Right kidney (tissue), 1 donor: Measurements from ENCODE around the gene CENPP.
"Not testable (repeated sequence)": the region's sequence is repeated elsewhere in the genome, so short reads cannot be mapped to it uniquely, and the experiment has no call there.

Experiments
- DNase-seq: peaks from one replicate; pipeline ENCODE4 v3.0.0-alpha.2; 2016

The CENPP gene

DNA sequence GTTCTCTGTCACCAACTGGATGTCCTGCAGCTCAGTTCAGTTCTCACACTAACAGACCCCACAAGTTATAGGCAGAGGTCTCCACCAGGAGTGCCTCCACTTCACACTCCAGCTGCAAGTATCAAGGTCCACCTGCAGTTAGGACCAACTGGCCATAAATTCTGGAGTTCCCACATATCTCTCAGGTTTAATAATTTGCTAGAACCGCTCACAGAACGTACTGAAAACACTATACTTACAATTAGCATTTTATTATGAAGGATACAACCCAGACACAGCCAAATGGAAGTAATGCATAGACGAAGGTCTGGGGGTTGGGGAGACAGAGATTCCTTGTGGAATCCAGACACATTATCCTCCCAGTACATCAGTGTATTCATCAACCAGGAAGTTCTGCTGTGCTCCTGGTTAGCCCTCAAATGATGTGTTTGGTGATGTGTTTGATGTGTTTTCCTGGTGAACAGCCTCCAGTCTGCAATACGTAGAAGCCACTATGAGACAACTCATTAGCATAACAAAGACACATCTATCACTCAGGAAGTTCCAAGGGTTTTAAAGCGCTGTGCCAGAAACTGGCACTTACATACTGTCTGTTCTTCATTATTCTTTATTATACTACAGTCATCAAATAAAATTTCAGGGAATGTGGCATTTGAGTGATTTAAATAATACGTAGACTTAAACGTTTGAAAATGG lies 53.3 kb downstream of the CENPP start:
- no peak for DNase-seq

- no peak for DNase-seq
Observed at GRCh38 chr9:92380603-92381002, 54.9 kb downstream of the CENPP start.

DNA sequence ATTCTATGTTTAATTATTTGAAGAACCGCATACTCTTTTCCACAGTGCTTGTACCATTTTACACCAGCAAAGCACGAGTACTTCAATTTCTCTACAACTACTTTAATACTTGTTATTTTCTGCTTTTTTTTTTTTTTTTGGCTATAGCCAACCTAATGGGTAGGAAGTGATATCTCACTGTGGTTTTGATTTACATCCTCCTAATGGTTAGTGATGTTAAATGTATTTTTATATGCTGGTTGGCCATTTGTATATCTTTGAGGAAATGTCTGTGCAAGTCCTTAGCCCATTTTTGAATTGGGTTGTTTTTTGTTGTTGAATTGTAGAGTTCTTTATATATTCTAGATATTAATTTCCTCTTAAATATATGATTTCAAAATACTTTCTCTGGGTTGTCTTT lies 56.0 kb downstream of the CENPP start:
- DNase-seq: no peak

GRCh38 chr9:92384375-92384774 lies 58.6 kb downstream of the CENPP start:
- DNase-seq: no peak

- no peak for DNase-seq
Observed at GRCh38 chr9:92385001-92385400, 59.2 kb downstream of the CENPP start.

DNA sequence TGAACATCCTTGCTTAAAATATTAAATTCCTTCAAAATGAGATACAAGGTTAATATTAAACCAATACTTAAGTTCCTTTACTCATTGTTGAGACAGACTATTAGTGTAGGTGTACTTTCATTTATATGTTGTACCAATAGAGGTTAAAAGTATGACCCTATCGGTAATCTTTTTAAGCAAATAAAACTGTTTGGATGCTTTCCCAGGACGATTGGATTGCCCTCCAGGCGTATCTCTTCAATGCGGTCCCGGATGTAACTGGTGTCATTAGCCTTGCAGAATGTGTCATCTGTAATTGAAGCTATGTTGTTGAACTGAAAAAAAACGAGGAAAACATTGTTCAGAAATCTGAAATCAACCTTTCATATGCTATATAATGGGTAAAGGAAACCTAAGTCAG lies 59.7 kb downstream of the CENPP start:
- DNase-seq: no peak

GRCh38 chr9:92385953-92386352 lies 60.2 kb downstream of the CENPP start:
- no peak for DNase-seq

- no peak for DNase-seq
Observed at GRCh38 chr9:92392690-92393089, 66.9 kb downstream of the CENPP start.

GRCh38 chr9:92393686-92394085 lies 67.9 kb downstream of the CENPP start:
- no peak for DNase-seq

DNA sequence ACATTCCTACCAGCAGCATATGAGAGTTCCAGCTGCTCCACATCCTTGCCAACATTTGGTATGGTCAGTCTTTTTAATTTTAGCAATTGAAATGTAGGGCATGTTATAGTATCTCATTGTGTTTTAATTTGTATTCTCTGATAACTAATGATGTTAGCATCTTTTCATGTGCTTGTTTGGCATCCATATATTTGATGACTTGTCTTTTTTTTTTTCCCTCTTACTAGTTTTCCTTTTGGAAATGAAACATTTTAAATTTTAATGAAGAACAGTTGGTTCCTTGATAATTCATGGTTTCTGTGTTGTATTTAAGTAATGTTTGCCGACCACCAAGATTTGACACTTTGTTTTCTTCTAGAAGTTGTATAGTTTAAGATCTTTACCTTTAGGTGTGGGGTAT lies 69.9 kb downstream of the CENPP start:
- no peak for DNase-seq

GRCh38 chr9:92397853-92398252 lies 72.1 kb downstream of the CENPP start:
- no peak for DNase-seq

GRCh38 chr9:92402360-92402759 lies 76.6 kb downstream of the CENPP start:
- DNase-seq: no peak

GRCh38 chr9:92402826-92403745 lies 77.3 kb downstream of the CENPP start:
- DNase-seq: no peak

DNA sequence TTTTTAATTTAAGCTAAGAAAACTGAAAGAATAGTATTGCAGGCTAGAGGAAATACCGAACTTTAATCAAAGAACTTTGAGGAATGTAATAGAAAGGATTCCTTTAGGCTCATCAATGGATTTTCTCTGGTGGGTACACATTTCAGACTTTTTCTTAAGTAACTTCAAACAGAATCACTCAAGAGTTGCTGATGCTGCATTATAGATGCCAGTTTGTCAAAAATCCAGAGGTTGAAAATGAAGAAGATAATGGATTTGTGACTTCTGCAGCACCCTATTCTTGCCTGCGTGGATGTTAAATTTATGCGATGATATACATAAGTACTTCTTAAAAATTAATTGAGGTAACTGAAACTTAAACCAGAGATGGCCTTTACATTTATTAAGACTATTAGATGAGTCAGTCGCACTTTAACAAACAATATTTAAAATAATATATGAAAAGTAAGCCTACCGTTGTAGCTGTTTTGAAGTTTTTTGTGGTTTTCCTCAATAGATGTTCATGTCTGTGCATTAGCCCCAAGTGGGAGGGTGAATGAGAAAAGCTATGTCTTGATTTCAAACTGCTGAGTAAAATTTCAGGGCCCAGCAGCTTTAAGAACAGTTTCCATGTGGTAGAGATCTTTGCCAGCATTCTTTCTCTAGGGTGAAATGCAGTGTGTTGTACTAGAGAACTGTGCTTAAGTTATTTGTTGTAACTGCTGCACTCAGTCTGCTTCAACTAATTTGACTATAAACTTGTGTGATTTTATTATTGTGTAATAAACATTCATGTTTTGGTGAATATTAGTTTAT lies 78.5 kb downstream of the CENPP start, which contains the start of gene OGN:
Gene OGN, minus strand, starts transcription at position 537 of the 795 bp plus-strand sequence. CDS start 1,171 bp downstream, outside the sequence.
- no peak for DNase-seq

- DNase-seq: no peak
Observed at GRCh38 chr9:92405818-92406217, 80.1 kb downstream of the CENPP start.

DNA sequence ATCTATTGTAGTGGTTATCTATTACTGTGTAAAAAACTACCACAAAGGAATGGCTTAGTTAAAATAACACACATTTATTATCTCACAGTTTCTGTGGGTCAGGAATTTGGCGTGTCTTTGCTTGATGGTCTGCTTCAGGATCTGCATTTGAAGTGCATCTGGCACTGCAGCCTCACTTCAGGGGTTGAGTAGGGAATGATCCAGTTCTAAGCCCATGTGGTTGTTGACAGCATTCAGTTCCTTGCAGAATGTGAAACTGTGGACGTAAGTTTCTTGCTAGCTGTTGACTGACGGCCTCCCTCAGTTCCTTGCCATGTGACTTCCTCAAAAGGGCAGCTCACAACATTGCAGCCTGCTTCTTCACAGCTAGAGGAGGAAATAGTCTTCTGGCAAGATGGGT lies 80.7 kb downstream of the CENPP start:
- DNase-seq: no peak

DNA sequence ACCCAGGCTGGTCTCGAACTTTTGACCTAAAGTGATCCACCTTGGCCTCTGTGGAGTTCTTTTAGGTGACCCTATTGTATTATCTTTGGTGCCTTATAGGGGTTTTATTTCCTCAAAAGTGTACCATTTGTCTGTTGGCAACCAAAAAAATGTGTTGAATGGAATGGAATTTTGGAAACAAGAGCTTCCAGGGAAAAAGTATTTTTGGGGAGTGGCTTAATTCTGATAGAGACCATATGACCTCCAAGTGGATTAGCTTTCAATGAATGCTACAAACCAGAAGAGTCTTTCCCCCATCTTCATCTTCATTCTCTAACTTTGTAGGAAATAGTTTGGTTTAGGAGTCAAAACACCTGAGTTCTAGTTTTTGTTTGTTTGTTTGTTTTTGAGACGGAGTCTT lies 82.1 kb downstream of the CENPP start:
- DNase-seq: no peak

DNA sequence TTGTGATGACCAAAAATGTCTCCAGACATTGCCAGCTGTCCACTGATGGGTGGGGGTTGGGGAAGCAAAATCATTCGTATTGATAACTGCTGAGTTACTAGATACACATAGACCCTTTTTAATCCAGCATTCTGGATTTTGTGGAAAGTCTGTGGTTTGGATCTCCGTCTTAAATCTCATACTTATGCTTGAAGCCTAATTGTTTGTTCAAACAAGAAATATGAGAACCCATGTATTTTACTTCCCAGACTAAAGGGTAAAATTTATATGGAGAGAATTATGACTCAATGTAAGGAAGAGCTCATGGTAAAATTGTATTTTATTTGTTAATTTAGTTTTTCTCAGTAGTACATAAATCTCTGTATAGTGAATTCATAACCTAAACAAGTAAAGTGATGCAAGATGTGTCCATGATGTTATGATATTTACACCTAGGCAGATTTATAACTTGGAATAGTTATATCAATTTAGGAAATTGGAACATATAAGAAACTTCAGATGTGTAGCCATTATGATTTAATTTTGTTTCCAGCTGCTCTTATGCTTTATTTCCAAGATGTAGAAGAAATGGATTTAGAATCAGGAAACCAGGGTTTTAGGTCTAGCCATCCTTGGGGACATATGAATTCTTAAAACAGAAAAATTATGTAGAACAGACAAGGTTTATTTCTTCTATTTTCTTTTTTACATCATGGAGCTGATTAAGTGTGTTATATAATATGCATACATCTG lies 83.2 kb downstream of the CENPP start:
- no peak for DNase-seq

GRCh38 chr9:92411157-92411556 lies 85.4 kb downstream of the CENPP start:
- DNase-seq: not testable (repeated sequence)

- no peak for DNase-seq
Observed at GRCh38 chr9:92414566-92414965, 88.8 kb downstream of the CENPP start.

DNA sequence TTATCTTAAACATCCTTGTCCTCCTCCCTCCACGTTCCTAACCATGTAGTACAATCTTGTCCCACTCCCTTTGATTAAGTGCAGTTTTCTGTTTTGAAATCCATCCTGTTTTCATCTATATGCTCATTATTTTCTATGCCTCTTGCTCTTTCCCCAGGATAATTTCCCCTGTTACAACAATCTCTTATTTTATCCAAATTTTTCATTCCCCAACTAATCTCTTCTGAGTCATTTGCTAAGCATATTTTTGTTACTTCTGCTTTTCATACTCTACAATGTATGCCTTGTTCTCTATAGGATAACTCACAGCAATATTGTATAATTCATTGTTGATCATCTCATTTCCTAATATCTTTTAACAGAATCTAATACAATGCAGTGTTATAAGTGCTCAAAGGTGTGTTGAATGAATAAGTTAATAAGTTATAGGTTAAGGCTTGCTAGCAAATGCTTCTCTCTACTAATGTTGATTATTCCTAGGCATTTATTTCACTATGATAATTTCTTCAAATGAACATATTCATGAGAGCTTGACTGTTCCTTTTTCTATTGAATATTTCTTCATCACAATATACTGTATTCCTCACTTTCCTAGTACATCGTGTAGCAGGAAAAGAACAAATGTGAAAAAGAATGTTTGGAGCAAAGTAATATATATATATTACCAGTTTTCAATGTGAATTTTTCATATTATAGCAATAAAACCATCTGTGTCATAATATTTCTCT lies 97.0 kb downstream of the CENPP start:
- DNase-seq: no peak
